Ovary (tissue), 9 donors: ENCODE measurements around the gene PPFIA4. TPM values are rescaled to one million over a fixed set of nuclear protein-coding genes. Genes with fewer than 3 reads are reported as not detected.

Source experiments
- DNase-seq, 5 donors: peaks; one replicate each; pipeline ENCODE4 v3.0.0-alpha.2; 2019 to 2020
- H3K27ac ChIP-seq, 2 donors: fragments of 200-600 bp; one replicate each; pipeline versions ENCODE4 v1.5.1 to v1.8.0; 2019 to 2022
- H3K27me3 ChIP-seq: fragments of 200-600 bp; one replicate; pipeline ENCODE4 v1.8.0; 2022
- H3K36me3 ChIP-seq: fragments of 200-600 bp; sonication (generic); one replicate; pipeline ENCODE4 v1.5.1; 2019
- H3K4me1 ChIP-seq: one replicate; pipeline ENCODE4 v1.8.1; 2013; ENCODE audit warnings: mild to moderate bottlenecking, moderate library complexity; ENCODE audit not compliant: insufficient read depth
- H3K4me3 ChIP-seq: fragments of 200-600 bp; sonication (generic); one replicate; pipeline ENCODE4 v1.5.1; 2017
- H3K9me3 ChIP-seq, 2 donors: fragments of 200-600 bp in 1 of 2; sonication (generic) in 1 of 2; one replicate each; pipeline versions ENCODE4 v1.5.1 to v1.8.1; 2013 to 2019; ENCODE audit warnings: mild to moderate bottlenecking in 1 of 2, moderate library complexity in 1 of 2
- CTCF ChIP-seq, 3 donors: fragments of 450-650 bp in 2 of 3; fragments of 200-600 bp in 1 of 3; IDR thresholded peaks; one replicate each; pipeline versions ENCODE4 v1.5.1 to v1.8.0; 2016 to 2022; ENCODE audit warnings: antibody characterized with exemption in 3 of 3, mild to moderate bottlenecking in 1 of 3
- EP300 ChIP-seq: sonication (generic); formaldehyde crosslinking; IDR thresholded peaks from one replicate; pipeline ENCODE4 v1.6.1; 2017; ENCODE audit warnings: antibody characterized with exemption
- POLR2A ChIP-seq: fragments of 450-650 bp; IDR thresholded peaks from one replicate; pipeline ENCODE4 v1.6.1; 2017; ENCODE audit warnings: antibody characterized with exemption, mild to moderate bottlenecking, moderate library complexity
- WGBS, 3 donors: extraction: QIAGEN DNeasy Blood & Tissue Kit in 1 of 3; methylation state at CpG; one replicate each; pipeline versions ENCODE4 v1.1.5 to v1.1.7; 2013 to 2017; 5-methylcytosine and 5-hydroxymethylcytosine counted together
- intact Hi-C, 4 donors: fragments of 100-400 bp; cut with DNase I; formaldehyde crosslinking; loops; one replicate each; pipeline versions ENCODE4 v1.11.0 to v1.15.1; 2022 to 2023
- polyA plus RNA-seq, 2 donors: library from polyadenylated mRNA; stranded (reverse); fragments of 200-250 nt in 1 of 2; fragments of 350-450 nt in 1 of 2; fragmentation: Illumina TruSeq in 1 of 2; extraction: RNeasy Lipid Tissue Mini Kit (QIAGEN cat#74804) in 1 of 2; gene quantifications; one replicate each; pipeline ENCODE4 v1.2.3, GENCODE V29; 2013 to 2014
- total RNA-seq, 7 donors: library from RNA; depleted of rRNA in 2 of 7; stranded (reverse); fragments of >200 nt in 2 of 7; fragmentation: NEBNext Ultra II Directional in 3 of 7; extraction: Animal tissue kit (Norgen Biotek cat#: 25700) in 3 of 7; gene quantifications; one replicate each; pipeline versions ENCODE4 v1.1.0 to v1.2.4, GENCODE V29; 2016 to 2023
- donor health status: DM: no; HTN: no; CAD: no; lungs with moderate emphysema.
- donor health status: DM: no; HTN: no; CAD: no.
- donor health status: Bipolar disorder and iron deficiency.
- donor health status: DM: yes; HTN: yes; CAD: no.
- donor health status: DM: no; HTN: no; CAD: no.
- donor health status: DM: yes; HTN: yes; CAD: no.

PPFIA4 gene
- total and polyA plus RNA-seq, 9 donors = 0.35 to 2.6 (median 1.4) TPM

DNA sequence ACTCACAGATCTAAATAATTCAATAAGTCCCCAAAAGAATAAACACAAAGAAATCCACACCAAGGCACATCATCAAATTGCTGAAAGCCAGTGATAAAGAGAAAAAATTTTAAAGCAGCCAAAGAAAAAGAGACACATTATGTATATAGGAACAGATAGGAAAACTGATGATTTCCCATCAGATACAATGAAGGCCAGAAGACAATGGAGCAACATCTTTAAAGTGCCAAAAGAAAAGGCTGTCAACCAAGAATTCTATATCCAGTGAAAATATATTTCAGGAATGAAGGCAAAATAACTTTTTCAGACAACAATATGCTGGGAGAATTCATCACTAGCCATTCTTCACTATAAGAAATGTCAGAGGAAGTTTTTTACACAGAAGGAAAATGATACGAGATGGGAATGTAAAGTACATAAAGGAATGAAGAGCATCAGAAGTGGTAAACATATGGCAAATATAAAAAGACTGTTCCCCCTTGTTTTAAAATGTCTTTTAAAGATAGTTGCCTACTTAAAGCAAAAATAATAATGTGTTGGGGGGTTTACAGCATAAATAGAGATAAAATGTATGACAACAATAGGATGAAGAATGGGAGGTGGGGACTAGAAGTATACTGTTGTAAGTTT, 68.9 kb downstream of the PPFIA4 start:
- Histone ChIP-seq H3K4me3 (no peak overlapping the region), H3K4me1 (no peaks in the 10 kb centered on the region), H3K36me3 (no peaks in the 10 kb centered on the region), H3K27ac (no peak overlapping the region), H3K27me3 (no peaks in the 10 kb centered on the region), H3K9me3 (peaks cover 0 to 4% of the 10 kb centered on the region in 2 donors)
- TF ChIP-seq CTCF (IDR thresholded peaks at IDR 0.05) (no peak), POLR2A (no peak), EP300 (no peak)
- intact Hi-C loops = no loop called here
- no peak for DNase-seq
- 82 to 93% (median 85%) methylated on average over 1 of the region's 1 CpG for WGBS, 3 donors

- intact Hi-C loops = no loop called here
Measured at GRCh38 chr1:203096566-203096965, 70.3 kb downstream of the PPFIA4 start.

DNA sequence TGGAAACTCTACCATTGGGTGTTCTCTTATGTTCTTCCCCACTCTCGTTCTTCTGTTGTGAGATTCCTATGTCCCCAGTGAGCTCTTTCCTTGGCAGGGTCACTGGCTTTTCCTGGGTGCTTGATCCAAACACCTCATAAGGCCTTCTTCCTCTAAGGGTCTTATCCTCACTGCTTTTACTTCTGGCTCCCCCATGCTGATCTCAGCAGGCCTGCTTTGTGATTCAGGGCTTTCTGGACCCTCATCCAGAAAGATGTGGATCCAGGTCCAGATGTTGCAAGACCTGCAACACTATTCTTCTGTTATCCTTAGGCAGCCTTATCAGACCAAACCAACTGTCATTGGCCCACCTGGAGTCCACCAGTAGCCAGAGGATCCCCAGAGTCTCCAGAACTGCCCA, 70.7 kb downstream of the PPFIA4 start:
- Histone ChIP-seq H3K4me3 (no peak overlapping the region), H3K36me3 (no peaks in the 10 kb centered on the region), H3K27ac (no peak overlapping the region), H3K9me3 (peaks cover 0 to 4% of the 10 kb centered on the region in 2 donors), H3K4me1 (no peaks in the 10 kb centered on the region), H3K27me3 (no peaks in the 10 kb centered on the region)
- TF ChIP-seq CTCF (IDR thresholded peaks at IDR 0.05) (no peak), EP300 (no peak), POLR2A (no peak)
- no peak for DNase-seq
- intact Hi-C loops = no loop called here
- WGBS, 3 donors = 62 to 79% (median 67%) methylated on average over 1 of the region's 1 CpG

More at GRCh38 chr1:203096566-203096965, 70.3 kb downstream of the PPFIA4 start:
- Histone ChIP-seq H3K4me3 (no peak overlapping the region), H3K4me1 (no peaks in the 10 kb centered on the region), H3K9me3 (peaks cover 0 to 4% of the 10 kb centered on the region in 2 donors), H3K27ac (no peak overlapping the region), H3K27me3 (no peaks in the 10 kb centered on the region), H3K36me3 (no peaks in the 10 kb centered on the region)
- TF ChIP-seq CTCF (IDR thresholded peaks at IDR 0.05) (no peak), POLR2A (no peak)
- DNase-seq = no peak

DNA sequence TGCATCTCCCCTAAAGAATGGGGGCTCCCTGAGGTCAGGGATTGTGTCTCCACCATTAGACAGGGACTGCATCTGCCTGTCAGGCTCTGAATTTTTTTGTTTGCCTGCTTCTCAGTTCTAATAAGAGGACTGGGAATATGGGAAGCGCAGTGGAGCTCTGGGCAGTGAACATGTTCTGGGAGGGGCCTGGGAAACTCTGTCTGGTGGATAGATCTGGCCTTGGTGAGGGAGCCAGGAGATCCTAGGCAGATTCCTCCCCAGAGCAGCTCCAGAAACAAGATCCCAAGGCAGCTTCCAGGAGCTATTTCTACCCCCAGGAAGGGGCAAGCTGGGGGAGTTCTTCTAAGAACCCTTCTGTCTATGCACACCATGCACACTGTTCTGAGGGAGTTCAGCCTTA, 72.2 kb downstream of the PPFIA4 start:
- Histone ChIP-seq H3K36me3 (no peaks in the 10 kb centered on the region), H3K4me3 (no peak overlapping the region), H3K9me3 (peaks cover 0 to 4% of the 10 kb centered on the region in 2 donors), H3K4me1 (no peaks in the 10 kb centered on the region), H3K27ac (no peak overlapping the region), H3K27me3 (no peaks in the 10 kb centered on the region)
- DNase-seq = no peak
- WGBS, 3 donors = 76 to 79% (median 79%) methylated on average over 1 of the region's 1 CpG
- intact Hi-C loops = no loop called here
- no peak for TF ChIP-seq EP300
- TF ChIP-seq POLR2A = no peak
- no peak for TF ChIP-seq CTCF (IDR thresholded peaks at IDR 0.05)
